Stimulated activated memory B cell treated with anti-CD40 and anti-IgM and Interleukin-4, amounts not matched to agents 10 μg/mL and 1 μg/mL and 100 μg/mL, for 72 hours (primary cell): ENCODE data around the gene VWF.

ENCODE experiments used
- ATAC-seq: fragments of 150-1000 bp; cut with Tn5 transposase; 2 replicates; pipeline ENCODE4 v1.10.0; 2021
- H3K27ac Mint-ChIP-seq: one replicate; pipeline ENCODE4 v1.8.0; 2022; ENCODE audit warnings: mild to moderate bottlenecking, mixed read lengths
- H3K27me3 Mint-ChIP-seq: one replicate; pipeline ENCODE4 v1.8.0; 2022; ENCODE audit warnings: mixed read lengths
- H3K36me3 Mint-ChIP-seq: one replicate; pipeline ENCODE4 v1.8.0; 2022; ENCODE audit warnings: mixed read lengths
- H3K4me1 Mint-ChIP-seq: one replicate; pipeline ENCODE4 v1.8.0; 2022; ENCODE audit warnings: mixed read lengths
- H3K4me3 Mint-ChIP-seq: one replicate; pipeline ENCODE4 v1.8.0; 2022; ENCODE audit warnings: mild to moderate bottlenecking, moderate library complexity, mixed read lengths
- H3K9me3 Mint-ChIP-seq: one replicate; pipeline ENCODE4 v1.8.0; 2022; ENCODE audit warnings: mixed read lengths

The VWF gene

GRCh38 chr12:6052206-6052939, 72.1 kb downstream of the VWF start:
- Mint-ChIP-seq H3K4me3 (no peak overlapping the region), H3K9me3 (no peaks in the 10 kb centered on the region), H3K4me1 (peaks cover 6% of the 10 kb centered on the region), H3K27ac (no peak overlapping the region), H3K27me3 (peaks cover 34% of the 10 kb centered on the region), H3K36me3 (no peaks in the 10 kb centered on the region)
- ATAC-seq: no peak

GRCh38 chr12:6049992-6050391, 74.5 kb downstream of the VWF start:
- H3K27ac Mint-ChIP-seq: no peak overlapping the region
- H3K4me1 Mint-ChIP-seq: no peaks in the 10 kb centered on the region
- no peak for ATAC-seq

GRCh38 chr12:6049587-6049986, 74.9 kb downstream of the VWF start:
- Mint-ChIP-seq H3K4me3 (no peak overlapping the region), H3K4me1 (no peaks in the 10 kb centered on the region), H3K27ac (no peak overlapping the region), H3K9me3 (no peaks in the 10 kb centered on the region), H3K27me3 (peaks cover 34% of the 10 kb centered on the region), H3K36me3 (no peaks in the 10 kb centered on the region)
- no peak for ATAC-seq

More at GRCh38 chr12:6049992-6050391, 74.5 kb downstream of the VWF start:
- Mint-ChIP-seq H3K27me3 (peaks cover 34% of the 10 kb centered on the region), H3K4me3 (no peak overlapping the region), H3K9me3 (no peaks in the 10 kb centered on the region), H3K36me3 (no peaks in the 10 kb centered on the region)

GRCh38 chr12:6047249-6048237, 76.9 kb downstream of the VWF start:
- Mint-ChIP-seq H3K4me3 (no peak overlapping the region), H3K27me3 (peaks cover 49% of the 10 kb centered on the region), H3K36me3 (no peaks in the 10 kb centered on the region), H3K4me1 (no peaks in the 10 kb centered on the region), H3K9me3 (no peaks in the 10 kb centered on the region), H3K27ac (no peak overlapping the region)
- no peak for ATAC-seq

- no peak for ATAC-seq
- Mint-ChIP-seq H3K9me3 (no peaks in the 10 kb centered on the region), H3K4me3 (no peak overlapping the region), H3K27ac (no peak overlapping the region), H3K4me1 (no peaks in the 10 kb centered on the region), H3K27me3 (peaks cover 49% of the 10 kb centered on the region), H3K36me3 (no peaks in the 10 kb centered on the region)
Observed at GRCh38 chr12:6046511-6047180, 77.8 kb downstream of the VWF start.

GRCh38 chr12:6045438-6045837, 79.0 kb downstream of the VWF start:
- H3K27ac Mint-ChIP-seq: no peak overlapping the region
- no peaks in the 10 kb centered on the region for H3K4me1 Mint-ChIP-seq
- peaks cover 54% of the 10 kb centered on the region for H3K27me3 Mint-ChIP-seq
- H3K4me3 Mint-ChIP-seq: no peak overlapping the region
- H3K36me3 Mint-ChIP-seq: no peaks in the 10 kb centered on the region
- ATAC-seq: no peak
- H3K9me3 Mint-ChIP-seq: no peaks in the 10 kb centered on the region

- Mint-ChIP-seq H3K27ac (no peak overlapping the region), H3K4me1 (no peaks in the 10 kb centered on the region)
- peak; percentile 17 for ATAC-seq
Observed at GRCh38 chr12:6044082-6044481, 80.4 kb downstream of the VWF start.

GRCh38 chr12:6042446-6042845, 82.0 kb downstream of the VWF start:
- H3K27me3 Mint-ChIP-seq: peaks cover 37% of the 10 kb centered on the region
- H3K9me3 Mint-ChIP-seq: no peaks in the 10 kb centered on the region

More at GRCh38 chr12:6044082-6044481, 80.4 kb downstream of the VWF start:
- Mint-ChIP-seq H3K27me3 (peaks cover 42% of the 10 kb centered on the region), H3K36me3 (no peaks in the 10 kb centered on the region), H3K9me3 (no peaks in the 10 kb centered on the region), H3K4me3 (no peak overlapping the region)

GRCh38 chr12:6041891-6042290, 82.6 kb downstream of the VWF start:
- Mint-ChIP-seq H3K4me1 (no peaks in the 10 kb centered on the region), H3K36me3 (no peaks in the 10 kb centered on the region), H3K27me3 (peaks cover 31% of the 10 kb centered on the region), H3K4me3 (no peak overlapping the region), H3K27ac (no peak overlapping the region), H3K9me3 (no peaks in the 10 kb centered on the region)
- ATAC-seq: no peak

More at GRCh38 chr12:6042446-6042845, 82.0 kb downstream of the VWF start:
- Mint-ChIP-seq H3K4me1 (no peaks in the 10 kb centered on the region), H3K4me3 (no peak overlapping the region), H3K27ac (no peak overlapping the region), H3K36me3 (no peaks in the 10 kb centered on the region)
- no peak for ATAC-seq

- ATAC-seq: no peak
- H3K27ac Mint-ChIP-seq: no peak overlapping the region
- H3K9me3 Mint-ChIP-seq: no peaks in the 10 kb centered on the region
- no peaks in the 10 kb centered on the region for H3K36me3 Mint-ChIP-seq
- H3K4me1 Mint-ChIP-seq: no peaks in the 10 kb centered on the region
- H3K27me3 Mint-ChIP-seq: peaks cover 25% of the 10 kb centered on the region
- H3K4me3 Mint-ChIP-seq: no peak overlapping the region
Observed at GRCh38 chr12:6040815-6041214, 83.7 kb downstream of the VWF start.

- Mint-ChIP-seq H3K4me1 (no peaks in the 10 kb centered on the region), H3K36me3 (no peaks in the 10 kb centered on the region), H3K27ac (no peak overlapping the region), H3K27me3 (peaks cover 25% of the 10 kb centered on the region), H3K9me3 (no peaks in the 10 kb centered on the region), H3K4me3 (no peak overlapping the region)
- ATAC-seq: peak; percentile 64
Observed at GRCh38 chr12:6039894-6040601, 84.4 kb downstream of the VWF start.

- H3K4me1 Mint-ChIP-seq: no peaks in the 10 kb centered on the region
- peak; percentile 65 for ATAC-seq
- no peak overlapping the region for H3K27ac Mint-ChIP-seq
- no peak overlapping the region for H3K4me3 Mint-ChIP-seq
- H3K36me3 Mint-ChIP-seq: no peaks in the 10 kb centered on the region
- no peaks in the 10 kb centered on the region for H3K9me3 Mint-ChIP-seq
- peaks cover 11% of the 10 kb centered on the region for H3K27me3 Mint-ChIP-seq
Observed at GRCh38 chr12:6038160-6038559, 86.3 kb downstream of the VWF start.

- Mint-ChIP-seq H3K4me3 (no peak overlapping the region), H3K27me3 (peaks cover 9% of the 10 kb centered on the region), H3K9me3 (no peaks in the 10 kb centered on the region), H3K27ac (no peak overlapping the region), H3K36me3 (no peaks in the 10 kb centered on the region), H3K4me1 (no peaks in the 10 kb centered on the region)
- no peak for ATAC-seq
Observed at GRCh38 chr12:6037459-6037858, 87.0 kb downstream of the VWF start.

GRCh38 chr12:6036509-6036908, 88.0 kb downstream of the VWF start:
- no peak for ATAC-seq
- Mint-ChIP-seq H3K27ac (no peak overlapping the region), H3K27me3 (peaks cover 12% of the 10 kb centered on the region), H3K36me3 (no peaks in the 10 kb centered on the region), H3K4me3 (no peak overlapping the region), H3K4me1 (no peaks in the 10 kb centered on the region), H3K9me3 (no peaks in the 10 kb centered on the region)

- no peaks in the 10 kb centered on the region for H3K36me3 Mint-ChIP-seq
- H3K27ac Mint-ChIP-seq: no peak overlapping the region
- no peak overlapping the region for H3K4me3 Mint-ChIP-seq
- no peaks in the 10 kb centered on the region for H3K9me3 Mint-ChIP-seq
- peaks cover 9% of the 10 kb centered on the region for H3K27me3 Mint-ChIP-seq
- H3K4me1 Mint-ChIP-seq: no peaks in the 10 kb centered on the region
- no peak for ATAC-seq
Observed at GRCh38 chr12:6034596-6034995, 89.9 kb downstream of the VWF start.
